PFSK-1 (cell line): ENCODE results near the gene VPS13D.

Experiments used
- FOXP2 ChIP-seq: optimal IDR thresholded peaks from 2 replicates; pipeline ENCODE3; 2011; ENCODE audit warnings: borderline replicate concordance, control low read depth, inconsistent platforms; ENCODE audit not compliant: insufficient read depth; ENCODE audit errors: extremely low read length, extremely low read depth
- POLR2AphosphoS5 ChIP-seq: IDR thresholded peaks from 2 replicates; pipeline ENCODE4 v1.6.1; 2012; ENCODE audit warnings: low read depth, mild to moderate bottlenecking, control low read depth, low read length, moderate library complexity
- SIN3A ChIP-seq: IDR thresholded peaks from 2 replicates; pipeline ENCODE4 v1.6.1; 2012; ENCODE audit warnings: mild to moderate bottlenecking, low read length, moderate library complexity, borderline replicate concordance; ENCODE audit not compliant: insufficient read depth

- TF ChIP-seq FOXP2 (no peak), POLR2AphosphoS5 (no peak), SIN3A (no peak)
Measured at GRCh38 chr1:12181568-12181967, 48.3 kb upstream of the VPS13D start.
